ENCODE results near the gene TAGLN.

Gene TAGLN

GRCh38 chr11:117200813-117201657 lies 1.9 kb downstream of the TAGLN start:
- DNase-seq (ENCODE audit: low spot score) (no peak), ATAC-seq (ENCODE audit: low read depth) (no peak)
- H3K27me3 ChIP-seq (ENCODE audit: insufficient read depth, poor library complexity, severe bottlenecking): no peaks in the 10 kb centered on the region
- H3K9me3 ChIP-seq (ENCODE audit: severe bottlenecking): no peaks in the 10 kb centered on the region
- H3K36me3 ChIP-seq (ENCODE audit: low read depth): 0 out of 2 replicates have a peak, but pooled peaks cover 6% of the 10 kb centered on the region
- H3K4me1 ChIP-seq (ENCODE audit: insufficient read depth, poor library complexity, severe bottlenecking): peaks cover 4% of the 10 kb centered on the region
- H3K27ac ChIP-seq (ENCODE audit: poor library complexity, severe bottlenecking): no peak overlapping the region
- no peak overlapping the region for H3K4me3 ChIP-seq (ENCODE audit: severe bottlenecking)
- TF ChIP-seq CTCF (IDR thresholded peaks at IDR 0.05; ENCODE audit: poor library complexity, severe bottlenecking): no peak

- peaks cover 4% of the 10 kb centered on the region for H3K4me1 ChIP-seq (ENCODE audit: insufficient read depth, poor library complexity, severe bottlenecking)
- TF ChIP-seq CTCF (IDR thresholded peaks at IDR 0.05; ENCODE audit: poor library complexity, severe bottlenecking): no peak
- H3K27me3 ChIP-seq (ENCODE audit: insufficient read depth, poor library complexity, severe bottlenecking): no peaks in the 10 kb centered on the region
- H3K27ac ChIP-seq (ENCODE audit: poor library complexity, severe bottlenecking): no peak overlapping the region
- ATAC-seq (ENCODE audit: low read depth): no peak
- H3K4me3 ChIP-seq (ENCODE audit: severe bottlenecking): no peak overlapping the region
- no peaks in the 10 kb centered on the region for H3K9me3 ChIP-seq (ENCODE audit: severe bottlenecking)
- H3K36me3 ChIP-seq (ENCODE audit: low read depth): 0 out of 2 replicates have a peak, but pooled peaks cover 6% of the 10 kb centered on the region
- DNase-seq (ENCODE audit: low spot score): no peak
Observed at GRCh38 chr11:117201658-117202305, 2.6 kb downstream of the TAGLN start.

GRCh38 chr11:117202386-117203068 lies 3.4 kb downstream of the TAGLN start:
- TF ChIP-seq CTCF (IDR thresholded peaks at IDR 0.05; ENCODE audit: poor library complexity, severe bottlenecking): no peak
- no peaks in the 10 kb centered on the region for H3K9me3 ChIP-seq (ENCODE audit: severe bottlenecking)
- H3K27ac ChIP-seq (ENCODE audit: poor library complexity, severe bottlenecking): no peak overlapping the region
- no peaks in the 10 kb centered on the region for H3K27me3 ChIP-seq (ENCODE audit: insufficient read depth, poor library complexity, severe bottlenecking)
- ATAC-seq (ENCODE audit: low read depth) (no peak), DNase-seq (ENCODE audit: low spot score) (no peak)
- H3K36me3 ChIP-seq (ENCODE audit: low read depth): 0 out of 2 replicates have a peak, but pooled peaks cover 6% of the 10 kb centered on the region
- no peak overlapping the region for H3K4me3 ChIP-seq (ENCODE audit: severe bottlenecking)
- peaks cover 4% of the 10 kb centered on the region for H3K4me1 ChIP-seq (ENCODE audit: insufficient read depth, poor library complexity, severe bottlenecking)

- ATAC-seq (ENCODE audit: low read depth) (no peak), DNase-seq (ENCODE audit: low spot score) (no peak)
- Histone ChIP-seq H3K4me3 (ENCODE audit: severe bottlenecking) (no peak overlapping the region), H3K9me3 (ENCODE audit: severe bottlenecking) (no peaks in the 10 kb centered on the region), H3K4me1 (ENCODE audit: insufficient read depth, poor library complexity, severe bottlenecking) (peaks cover 4% of the 10 kb centered on the region), H3K27ac (ENCODE audit: poor library complexity, severe bottlenecking) (no peak overlapping the region), H3K36me3 (ENCODE audit: low read depth) (0 out of 2 replicates have a peak, but pooled peaks cover 6% of the 10 kb centered on the region), H3K27me3 (ENCODE audit: insufficient read depth, poor library complexity, severe bottlenecking) (no peaks in the 10 kb centered on the region)
- TF ChIP-seq CTCF (IDR thresholded peaks at IDR 0.05; ENCODE audit: poor library complexity, severe bottlenecking): no peak
Observed at GRCh38 chr11:117203069-117203407, 3.9 kb downstream of the TAGLN start.

All from RWPE2 (cell line).